ENCODE results near the gene PCNX1.

Gene PCNX1

DNA sequence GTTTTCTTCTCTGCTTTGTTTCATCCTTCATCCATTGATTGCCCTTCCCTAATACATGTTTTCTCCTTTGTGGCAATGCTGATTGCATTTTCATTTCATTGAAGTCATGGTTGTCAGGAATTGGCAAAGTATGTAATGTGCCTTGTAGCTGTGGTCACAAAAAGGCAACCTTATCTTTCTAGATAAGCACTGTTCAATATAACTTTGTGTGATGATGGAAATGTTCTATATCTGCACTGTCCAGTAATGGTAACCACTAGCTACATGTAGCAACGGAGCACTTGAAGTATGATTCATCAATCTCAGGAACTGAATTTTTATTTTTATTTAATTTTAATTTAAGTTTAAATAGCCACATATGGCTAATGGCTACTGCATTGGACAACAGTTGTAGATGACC, 79.8 kb downstream of the PCNX1 start:
- peak in 1 of 3 donors; percentile 39 for DNase-seq
- Histone ChIP-seq H3K27ac (ENCODE audit: insufficient read depth in 1 of 2, low read depth in 1 of 2, low read length in 2 of 2, poor library complexity in 1 of 2, severe bottlenecking in 2 of 2) (no peak overlapping the region), H3K4me3 (ENCODE audit: control insufficient read depth in 1 of 7, extremely low read depth in 1 of 7, insufficient read depth in 4 of 7, low read depth in 2 of 7, low read length in 6 of 7) (peak overlapping the region in 1 of 7 experiments; percentile 0), H3K4me1 (ENCODE audit: control extremely low read depth in 1 of 4, control insufficient read depth in 4 of 4, insufficient read depth in 4 of 4, low read length in 3 of 4) (peaks cover 19 to 52% (median 30%) of the 10 kb centered on the region in 4 experiments), H3K9me3 (ENCODE audit: control extremely low read depth in 1 of 5, control insufficient read depth in 4 of 5, insufficient read depth in 2 of 5, low read depth in 1 of 5, low read length in 4 of 5) (no peaks in the 10 kb centered on the region), H3K36me3 (ENCODE audit: control insufficient read depth in 4 of 4, insufficient read depth in 4 of 4, low read length in 3 of 4) (peaks cover 0 to 4% (median 0%) of the 10 kb centered on the region in 4 experiments), H3K27me3 (replicated peaks in 2 of 5; ENCODE audit: control insufficient read depth in 4 of 5, insufficient read depth in 5 of 5, low read length in 4 of 5) (no peaks in the 10 kb centered on the region)
- POLR2A ChIA-PET: no interaction called here
- no CpG with 5 or more reads among the region's 1 CpG for WGBS (ENCODE audit: insufficient coverage)
- CTCF ChIA-PET: interaction anchor here (0.6 to 2.2 kb wide), 3 partner anchors 10 to 99 kb away, joined by 3 to 5 read pairs (median 3); no protein-coding TSS in a partner anchor

DNA sequence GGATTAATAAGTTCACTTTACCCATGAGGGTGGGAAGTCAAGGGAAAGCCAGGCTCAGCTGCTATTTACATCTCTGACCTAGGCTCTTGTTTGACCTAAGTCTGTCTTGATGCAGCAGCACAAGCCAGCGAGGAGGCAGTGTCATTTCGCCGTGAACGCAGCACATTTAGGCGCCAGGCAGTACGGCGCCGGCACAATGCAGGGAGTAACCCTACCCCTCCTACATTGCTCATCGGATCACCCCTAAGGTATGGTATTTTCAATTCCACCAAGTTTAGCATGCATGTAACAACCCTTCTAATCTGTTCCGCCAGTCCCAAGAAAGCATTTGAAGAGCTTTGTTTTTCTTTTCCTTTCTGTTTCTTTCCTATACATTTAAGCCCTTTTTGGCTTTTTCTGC, 81.2 kb downstream of the PCNX1 start:
- peak overlapping the region in 2 of 7 experiments; percentile 59 to 66 for H3K4me3 ChIP-seq (ENCODE audit: control insufficient read depth in 1 of 7, extremely low read depth in 1 of 7, insufficient read depth in 4 of 7, low read depth in 2 of 7, low read length in 6 of 7)
- H3K4me1 ChIP-seq (ENCODE audit: control extremely low read depth in 1 of 4, control insufficient read depth in 4 of 4, insufficient read depth in 4 of 4, low read length in 3 of 4): peaks cover 10 to 41% (median 23%) of the 10 kb centered on the region in 4 experiments
- H3K36me3 ChIP-seq (ENCODE audit: control insufficient read depth in 4 of 4, insufficient read depth in 4 of 4, low read length in 3 of 4): peaks cover 0 to 4% (median 0%) of the 10 kb centered on the region in 4 experiments
- H3K27me3 ChIP-seq (replicated peaks in 2 of 5; ENCODE audit: control insufficient read depth in 4 of 5, insufficient read depth in 5 of 5, low read length in 4 of 5): no peaks in the 10 kb centered on the region
- no peaks in the 10 kb centered on the region for H3K9me3 ChIP-seq (ENCODE audit: control extremely low read depth in 1 of 5, control insufficient read depth in 4 of 5, insufficient read depth in 2 of 5, low read depth in 1 of 5, low read length in 4 of 5)
- ChIA-PET POLR2A (interaction anchor here (0.6 kb wide), 1 partner anchor 12 kb away, joined by 3 read pairs; no protein-coding TSS in a partner anchor), CTCF (interaction anchor here (1.2 to 1.9 kb wide), 4 partner anchors 9 to 22 kb away, joined by 4 to 6 read pairs (median 4); no protein-coding TSS in a partner anchor)
- H3K27ac ChIP-seq (ENCODE audit: insufficient read depth in 1 of 2, low read depth in 1 of 2, low read length in 2 of 2, poor library complexity in 1 of 2, severe bottlenecking in 2 of 2): peak overlapping the region in 1 of 2 experiments; percentile 51
- 79% methylated on average over 10 of the region's 10 CpGs for WGBS (ENCODE audit: insufficient coverage)
- DNase-seq: peak in 2 of 3 donors; percentile 20 to 36

DNA sequence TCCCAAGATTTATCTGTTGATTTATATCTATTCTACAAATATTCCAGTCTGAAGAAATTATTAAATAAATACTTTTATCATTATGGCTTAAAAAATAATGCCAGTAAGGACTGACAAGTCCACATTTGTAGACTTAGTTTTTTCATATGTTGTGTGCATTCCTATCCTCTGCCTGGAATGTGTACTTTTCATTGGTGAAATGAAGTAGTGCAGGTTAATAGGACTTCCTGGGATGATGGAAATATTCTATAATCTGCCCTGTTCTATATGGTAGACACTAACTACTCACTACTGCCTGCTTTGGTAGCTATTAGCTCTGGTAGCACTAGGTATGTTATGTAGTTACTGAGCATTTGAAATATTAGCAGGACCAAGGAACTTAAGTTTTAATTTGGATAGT, 86.7 kb downstream of the PCNX1 start:
- H3K9me3 ChIP-seq (ENCODE audit: control extremely low read depth in 1 of 5, control insufficient read depth in 4 of 5, insufficient read depth in 2 of 5, low read depth in 1 of 5, low read length in 4 of 5): no peaks in the 10 kb centered on the region
- no peak for DNase-seq
- H3K27me3 ChIP-seq (replicated peaks in 2 of 5; ENCODE audit: control insufficient read depth in 4 of 5, insufficient read depth in 5 of 5, low read length in 4 of 5): no peaks in the 10 kb centered on the region
- H3K4me3 ChIP-seq (ENCODE audit: control insufficient read depth in 1 of 7, extremely low read depth in 1 of 7, insufficient read depth in 4 of 7, low read depth in 2 of 7, low read length in 6 of 7): no peak overlapping the region
- no peak overlapping the region for H3K27ac ChIP-seq (ENCODE audit: insufficient read depth in 1 of 2, low read depth in 1 of 2, low read length in 2 of 2, poor library complexity in 1 of 2, severe bottlenecking in 2 of 2)
- CTCF ChIA-PET: no interaction called here
- peaks cover 2 to 12% (median 6%) of the 10 kb centered on the region in 4 experiments for H3K36me3 ChIP-seq (ENCODE audit: control insufficient read depth in 4 of 4, insufficient read depth in 4 of 4, low read length in 3 of 4)
- peaks cover 7 to 35% (median 12%) of the 10 kb centered on the region in 4 experiments for H3K4me1 ChIP-seq (ENCODE audit: control extremely low read depth in 1 of 4, control insufficient read depth in 4 of 4, insufficient read depth in 4 of 4, low read length in 3 of 4)
- POLR2A ChIA-PET: no interaction called here

DNA sequence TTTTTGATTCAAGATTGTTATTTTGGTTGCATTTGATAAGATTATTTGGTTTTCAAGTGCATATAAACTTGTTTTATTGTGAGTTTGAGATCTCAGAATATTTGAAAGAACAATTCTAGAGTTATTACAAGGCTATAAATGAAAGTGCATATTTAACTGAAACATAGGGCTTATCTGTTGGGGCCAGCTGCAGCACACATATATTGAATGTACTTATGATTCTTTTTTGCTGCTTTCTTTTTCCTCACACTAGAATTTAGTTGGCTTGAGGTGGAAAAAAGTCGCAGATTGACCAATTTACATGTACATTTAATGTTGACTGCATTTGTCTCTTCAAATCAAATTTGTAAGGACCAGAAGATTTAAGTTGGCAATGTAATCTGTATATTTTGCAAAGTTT, 88.0 kb downstream of the PCNX1 start:
- WGBS (ENCODE audit: insufficient coverage): no CpG with 5 or more reads among the region's 1 CpG
- CTCF ChIA-PET: no interaction called here

DNA sequence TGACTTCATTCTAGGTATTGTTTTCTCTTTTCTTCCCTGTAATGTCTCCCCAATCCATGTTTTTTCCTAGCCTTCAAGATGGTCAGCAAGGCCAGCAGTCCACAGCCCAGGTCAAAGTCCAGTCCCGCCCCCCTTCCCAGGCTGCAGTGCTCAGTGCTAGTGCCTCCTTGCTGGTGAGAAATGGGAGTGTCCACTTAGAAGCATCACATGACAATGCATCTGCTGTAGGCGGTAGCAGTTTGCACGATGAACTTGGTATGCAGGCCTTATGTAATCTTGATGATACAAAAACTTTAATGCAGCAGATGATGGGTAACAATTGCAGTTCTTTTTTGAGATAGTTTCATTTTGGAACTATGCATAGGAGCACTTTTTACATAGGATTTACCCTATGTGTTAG, 88.4 kb downstream of the PCNX1 start:
- 83% methylated on average over 2 of the region's 3 CpGs for WGBS (ENCODE audit: insufficient coverage)
- H3K9me3 ChIP-seq (ENCODE audit: control extremely low read depth in 1 of 5, control insufficient read depth in 4 of 5, insufficient read depth in 2 of 5, low read depth in 1 of 5, low read length in 4 of 5): no peaks in the 10 kb centered on the region
- peaks cover 10 to 44% (median 21%) of the 10 kb centered on the region in 4 experiments for H3K4me1 ChIP-seq (ENCODE audit: control extremely low read depth in 1 of 4, control insufficient read depth in 4 of 4, insufficient read depth in 4 of 4, low read length in 3 of 4)
- peak overlapping the region in 1 of 7 experiments; percentile 35 for H3K4me3 ChIP-seq (ENCODE audit: control insufficient read depth in 1 of 7, extremely low read depth in 1 of 7, insufficient read depth in 4 of 7, low read depth in 2 of 7, low read length in 6 of 7)
- no peaks in the 10 kb centered on the region for H3K27me3 ChIP-seq (replicated peaks in 2 of 5; ENCODE audit: control insufficient read depth in 4 of 5, insufficient read depth in 5 of 5, low read length in 4 of 5)
- H3K27ac ChIP-seq (ENCODE audit: insufficient read depth in 1 of 2, low read depth in 1 of 2, low read length in 2 of 2, poor library complexity in 1 of 2, severe bottlenecking in 2 of 2): peak overlapping the region in 1 of 2 experiments; percentile 14
- peaks cover 2 to 12% (median 4%) of the 10 kb centered on the region in 4 experiments for H3K36me3 ChIP-seq (ENCODE audit: control insufficient read depth in 4 of 4, insufficient read depth in 4 of 4, low read length in 3 of 4)
- CTCF ChIA-PET: no interaction called here
- POLR2A ChIA-PET: no interaction called here
- peak in 2 of 3 donors; percentile 36 to 63 for DNase-seq

More for the DNA sequence above, 88.0 kb downstream of the PCNX1 start:
- POLR2A ChIA-PET: no interaction called here
- no peaks in the 10 kb centered on the region for H3K9me3 ChIP-seq (ENCODE audit: control extremely low read depth in 1 of 5, control insufficient read depth in 4 of 5, insufficient read depth in 2 of 5, low read depth in 1 of 5, low read length in 4 of 5)
- DNase-seq: peak in 2 of 3 donors; percentile 52 to 75
- H3K4me1 ChIP-seq (ENCODE audit: control extremely low read depth in 1 of 4, control insufficient read depth in 4 of 4, insufficient read depth in 4 of 4, low read length in 3 of 4): peaks cover 9 to 46% (median 21%) of the 10 kb centered on the region in 4 experiments
- H3K4me3 ChIP-seq (ENCODE audit: control insufficient read depth in 1 of 7, extremely low read depth in 1 of 7, insufficient read depth in 4 of 7, low read depth in 2 of 7, low read length in 6 of 7): peak overlapping the region in 1 of 7 experiments; percentile 13
- no peaks in the 10 kb centered on the region for H3K27me3 ChIP-seq (replicated peaks in 2 of 5; ENCODE audit: control insufficient read depth in 4 of 5, insufficient read depth in 5 of 5, low read length in 4 of 5)
- H3K27ac ChIP-seq (ENCODE audit: insufficient read depth in 1 of 2, low read depth in 1 of 2, low read length in 2 of 2, poor library complexity in 1 of 2, severe bottlenecking in 2 of 2): peak overlapping the region in 1 of 2 experiments; percentile 14
- H3K36me3 ChIP-seq (ENCODE audit: control insufficient read depth in 4 of 4, insufficient read depth in 4 of 4, low read length in 3 of 4): peaks cover 2 to 12% (median 4%) of the 10 kb centered on the region in 4 experiments

DNA sequence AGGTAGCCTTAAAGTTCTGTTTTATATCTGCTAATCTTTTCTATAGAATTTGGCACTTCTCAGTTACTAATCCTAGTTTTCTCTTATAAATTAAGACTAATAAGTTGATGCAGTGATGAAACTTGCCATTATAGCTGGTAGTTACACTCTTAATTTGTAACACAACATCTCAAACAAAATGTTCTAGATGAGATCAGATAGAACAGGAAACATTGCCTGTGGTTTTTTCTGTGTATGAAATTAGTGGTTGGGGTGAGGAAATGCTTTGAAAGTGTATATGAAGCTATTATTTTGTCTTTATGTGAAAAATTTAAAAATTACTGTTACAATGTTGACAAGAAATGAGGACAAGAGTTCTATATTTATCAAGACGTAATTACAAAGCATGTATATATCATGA, 91.9 kb downstream of the PCNX1 start:
- no CpG with 5 or more reads among the region's 1 CpG for WGBS (ENCODE audit: insufficient coverage)
- Histone ChIP-seq H3K9me3 (ENCODE audit: control extremely low read depth in 1 of 5, control insufficient read depth in 4 of 5, insufficient read depth in 2 of 5, low read depth in 1 of 5, low read length in 4 of 5) (no peaks in the 10 kb centered on the region), H3K36me3 (ENCODE audit: control insufficient read depth in 4 of 4, insufficient read depth in 4 of 4, low read length in 3 of 4) (peaks cover 4 to 13% (median 8%) of the 10 kb centered on the region in 4 experiments), H3K4me1 (ENCODE audit: control extremely low read depth in 1 of 4, control insufficient read depth in 4 of 4, insufficient read depth in 4 of 4, low read length in 3 of 4) (peaks cover 13 to 42% (median 22%) of the 10 kb centered on the region in 4 experiments), H3K4me3 (ENCODE audit: control insufficient read depth in 1 of 7, extremely low read depth in 1 of 7, insufficient read depth in 4 of 7, low read depth in 2 of 7, low read length in 6 of 7) (peak overlapping the region in 5 of 7 experiments; percentile 5 to 51 (median 28)), H3K27me3 (replicated peaks in 2 of 5; ENCODE audit: control insufficient read depth in 4 of 5, insufficient read depth in 5 of 5, low read length in 4 of 5) (no peaks in the 10 kb centered on the region), H3K27ac (ENCODE audit: insufficient read depth in 1 of 2, low read depth in 1 of 2, low read length in 2 of 2, poor library complexity in 1 of 2, severe bottlenecking in 2 of 2) (peak overlapping the region; percentile 47 to 64)
- peak in 2 of 3 donors; percentile 63 to 83 for DNase-seq
- POLR2A ChIA-PET: no interaction called here
- CTCF ChIA-PET: interaction anchor here (0.6 to 1.8 kb wide), 5 partner anchors 10 to 43 kb away, joined by 3 to 7 read pairs (median 4); no protein-coding TSS in a partner anchor

DNA sequence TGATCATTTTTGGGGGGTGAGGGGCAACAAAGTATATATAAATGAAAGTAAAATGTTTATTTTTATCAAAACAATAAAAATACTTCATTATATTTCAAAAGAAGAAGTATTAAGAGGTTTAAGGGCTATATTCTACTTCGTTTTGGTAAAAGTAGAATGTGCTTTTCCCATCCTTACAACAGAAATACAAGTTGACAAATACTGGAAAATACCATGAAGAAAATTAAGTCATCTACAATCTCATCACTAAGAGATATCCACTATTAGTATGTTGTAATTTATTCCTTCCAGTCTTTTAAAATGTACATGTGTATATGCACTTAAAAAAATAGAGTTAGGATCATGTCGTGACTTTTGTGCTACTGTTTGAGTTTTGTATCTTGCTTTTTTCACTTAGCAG, 92.8 kb downstream of the PCNX1 start:
- DNase-seq: no peak
- Histone ChIP-seq H3K4me1 (ENCODE audit: control extremely low read depth in 1 of 4, control insufficient read depth in 4 of 4, insufficient read depth in 4 of 4, low read length in 3 of 4) (peaks cover 18 to 40% (median 27%) of the 10 kb centered on the region in 4 experiments), H3K36me3 (ENCODE audit: control insufficient read depth in 4 of 4, insufficient read depth in 4 of 4, low read length in 3 of 4) (peaks cover 6 to 17% (median 10%) of the 10 kb centered on the region in 4 experiments), H3K9me3 (ENCODE audit: control extremely low read depth in 1 of 5, control insufficient read depth in 4 of 5, insufficient read depth in 2 of 5, low read depth in 1 of 5, low read length in 4 of 5) (no peaks in the 10 kb centered on the region), H3K27ac (ENCODE audit: insufficient read depth in 1 of 2, low read depth in 1 of 2, low read length in 2 of 2, poor library complexity in 1 of 2, severe bottlenecking in 2 of 2) (peak overlapping the region in 1 of 2 experiments; percentile 64), H3K4me3 (ENCODE audit: control insufficient read depth in 1 of 7, extremely low read depth in 1 of 7, insufficient read depth in 4 of 7, low read depth in 2 of 7, low read length in 6 of 7) (no peak overlapping the region), H3K27me3 (replicated peaks in 2 of 5; ENCODE audit: control insufficient read depth in 4 of 5, insufficient read depth in 5 of 5, low read length in 4 of 5) (no peaks in the 10 kb centered on the region)
- no CpG with 5 or more reads among the region's 2 CpGs for WGBS (ENCODE audit: insufficient coverage)
- POLR2A ChIA-PET: no interaction called here
- CTCF ChIA-PET: interaction anchor here (1.4 to 1.8 kb wide), 2 partner anchors 11 to 24 kb away, joined by 4 read pairs; no protein-coding TSS in a partner anchor
